ENCODE measurements around the gene DYNLRB1.

DNA sequence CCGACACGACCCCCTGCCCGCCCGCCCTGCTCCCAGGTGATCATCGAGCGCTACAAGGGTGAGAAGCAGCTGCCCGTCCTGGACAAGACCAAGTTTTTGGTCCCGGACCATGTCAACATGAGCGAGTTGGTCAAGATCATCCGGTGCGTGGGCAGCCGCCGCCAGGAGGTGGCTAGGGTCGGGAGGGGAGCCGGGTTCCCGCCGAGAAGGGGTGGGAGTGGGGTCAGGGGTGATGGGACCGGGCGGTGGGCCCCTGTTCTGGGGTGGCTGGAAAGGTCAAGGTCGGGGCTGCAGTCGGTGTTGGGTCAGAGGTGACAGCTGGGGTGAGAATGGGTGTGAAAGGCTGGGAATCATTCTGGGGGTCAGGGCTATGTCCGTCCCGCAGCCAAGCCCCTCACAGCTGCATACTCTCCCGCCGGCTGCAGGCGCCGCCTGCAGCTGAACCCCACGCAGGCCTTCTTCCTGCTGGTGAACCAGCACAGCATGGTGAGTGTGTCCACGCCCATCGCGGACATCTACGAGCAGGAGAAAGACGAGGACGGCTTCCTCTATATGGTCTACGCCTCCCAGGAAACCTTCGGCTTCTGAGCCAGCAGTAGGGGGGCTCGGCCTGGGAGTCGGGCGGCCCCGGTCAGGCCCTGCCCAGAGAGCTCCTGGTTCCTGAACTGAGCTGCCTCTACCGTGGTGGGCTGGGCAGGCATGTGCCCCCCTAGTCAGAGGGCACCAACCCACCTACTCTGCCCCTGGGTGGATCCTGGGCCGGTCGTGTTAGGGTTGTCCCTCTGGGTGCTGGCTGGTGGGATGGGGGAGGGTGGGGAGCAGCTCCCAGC, 43.3 kb downstream of the DYNLRB1 start:
- TF ChIP-seq, protein P1, sequence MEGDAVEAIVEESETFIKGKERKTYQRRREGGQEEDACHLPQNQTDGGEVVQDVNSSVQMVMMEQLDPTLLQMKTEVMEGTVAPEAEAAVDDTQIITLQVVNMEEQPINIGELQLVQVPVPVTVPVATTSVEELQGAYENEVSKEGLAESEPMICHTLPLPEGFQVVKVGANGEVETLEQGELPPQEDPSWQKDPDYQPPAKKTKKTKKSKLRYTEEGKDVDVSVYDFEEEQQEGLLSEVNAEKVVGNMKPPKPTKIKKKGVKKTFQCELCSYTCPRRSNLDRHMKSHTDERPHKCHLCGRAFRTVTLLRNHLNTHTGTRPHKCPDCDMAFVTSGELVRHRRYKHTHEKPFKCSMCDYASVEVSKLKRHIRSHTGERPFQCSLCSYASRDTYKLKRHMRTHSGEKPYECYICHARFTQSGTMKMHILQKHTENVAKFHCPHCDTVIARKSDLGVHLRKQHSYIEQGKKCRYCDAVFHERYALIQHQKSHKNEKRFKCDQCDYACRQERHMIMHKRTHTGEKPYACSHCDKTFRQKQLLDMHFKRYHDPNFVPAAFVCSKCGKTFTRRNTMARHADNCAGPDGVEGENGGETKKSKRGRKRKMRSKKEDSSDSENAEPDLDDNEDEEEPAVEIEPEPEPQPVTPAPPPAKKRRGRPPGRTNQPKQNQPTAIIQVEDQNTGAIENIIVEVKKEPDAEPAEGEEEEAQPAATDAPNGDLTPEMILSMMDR (conservative IDR thresholded peaks at IDR 0.05; ENCODE audit: low read depth, low read length) = no peak
- no peak for TF ChIP-seq EZH2 (IDR thresholded peaks at IDR 0.05; ENCODE audit: low read length, unreplicated experiment)
